ENCODE data around the gene PLCL2. TPM values are rescaled to one million over a fixed set of nuclear protein-coding genes. Genes with fewer than 3 reads are reported as not detected.

PLCL2 gene
- total and polyA plus RNA-seq, 10 of the 15 experiments (the other 5 are each of a cell fraction or from before 2014, with no cell fraction given): 7.5 to 37.3 (median 21.7) TPM

DNA sequence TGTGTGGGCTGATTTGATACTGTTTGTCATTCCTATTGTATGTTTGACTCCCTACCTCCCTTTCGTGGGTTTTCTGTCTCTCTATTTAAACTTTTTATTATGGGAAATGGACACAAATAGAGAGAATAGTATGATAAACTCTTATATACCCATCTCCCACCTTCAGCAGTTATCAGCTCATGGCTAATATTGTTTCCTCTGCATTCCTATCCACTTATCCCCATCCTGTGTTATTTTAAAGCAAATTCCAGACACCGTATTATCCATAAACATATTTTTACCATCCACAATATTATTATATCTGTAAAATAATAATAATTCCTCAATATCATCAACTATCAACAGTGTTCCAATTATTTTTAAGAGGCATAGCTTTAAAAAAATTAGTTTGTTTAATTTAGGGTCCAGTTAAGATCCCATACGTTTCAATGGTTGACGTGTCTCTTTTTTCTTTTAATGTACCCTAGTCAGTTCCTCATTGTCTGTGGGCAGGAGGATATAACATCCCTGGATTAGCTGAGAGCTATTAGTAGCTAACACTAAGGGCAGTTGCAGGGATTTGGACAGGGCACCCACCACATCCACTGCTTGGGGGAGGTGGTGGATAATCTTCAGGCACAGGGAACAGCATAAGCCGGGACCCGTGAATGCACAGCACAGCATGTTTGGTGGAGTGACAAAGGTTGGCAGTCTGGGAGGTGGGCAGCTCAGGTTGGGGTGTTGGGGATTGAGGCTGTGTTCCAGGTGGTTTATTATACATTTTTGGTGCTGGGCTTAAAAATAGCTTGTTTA, 23.5 kb downstream of the PLCL2 start:
- SMC1A ChIA-PET (ENCODE audit: uncharacterized antibody, unreplicated experiment): interaction anchor here (0.8 to 7.9 kb wide), 13 partner anchors 11 to 288 kb away, joined by 3 to 91 read pairs (median 8); no protein-coding TSS in a partner anchor
- BruUV-seq (replicated peaks): no TSS peak

More for the DNA sequence above, 23.5 kb downstream of the PLCL2 start:
- intact Hi-C loops (cut with micrococcal nuclease; ENCODE audit: unreplicated experiment): loop anchor here (5.0 kb wide), 1 partner anchor 139 kb away; no protein-coding TSS in a partner anchor
- H3K79me2 ChIP-seq (ENCODE audit: control insufficient read depth, insufficient read depth, low read length): peaks cover 94% of the 10 kb centered on the region
- H3K27ac ChIP-seq (ENCODE audit: control insufficient read depth, insufficient read depth): no peak overlapping the region
- ATAC-seq (no peak), FAIRE-seq (no peak), DNase-seq (ENCODE audit: low read depth, low spot score) (no peak)
- 96% methylated on average over 6 of the region's 6 CpGs for WGBS (ENCODE audit: insufficient coverage, insufficient replicate concordance, low lambda C conversion rate, missing lambda C conversion rate)
- H3K4me1 ChIP-seq (ENCODE audit: control insufficient read depth, insufficient read depth, low read length): peaks cover 59% of the 10 kb centered on the region
- peaks cover 2% of the 10 kb centered on the region; the same call in 2 of the 3 replicates for H3K9me3 ChIP-seq (replicated peaks; ENCODE audit: control insufficient read depth, insufficient read depth, low read length)
- no peak for TF ChIP-seq SP1 (IDR thresholded peaks at IDR 0.05; ENCODE audit: low read depth, low read length)
- TF ChIP-seq MLLT1 (IDR thresholded peaks at IDR 0.05): no peak
- TF ChIP-seq, protein P1, sequence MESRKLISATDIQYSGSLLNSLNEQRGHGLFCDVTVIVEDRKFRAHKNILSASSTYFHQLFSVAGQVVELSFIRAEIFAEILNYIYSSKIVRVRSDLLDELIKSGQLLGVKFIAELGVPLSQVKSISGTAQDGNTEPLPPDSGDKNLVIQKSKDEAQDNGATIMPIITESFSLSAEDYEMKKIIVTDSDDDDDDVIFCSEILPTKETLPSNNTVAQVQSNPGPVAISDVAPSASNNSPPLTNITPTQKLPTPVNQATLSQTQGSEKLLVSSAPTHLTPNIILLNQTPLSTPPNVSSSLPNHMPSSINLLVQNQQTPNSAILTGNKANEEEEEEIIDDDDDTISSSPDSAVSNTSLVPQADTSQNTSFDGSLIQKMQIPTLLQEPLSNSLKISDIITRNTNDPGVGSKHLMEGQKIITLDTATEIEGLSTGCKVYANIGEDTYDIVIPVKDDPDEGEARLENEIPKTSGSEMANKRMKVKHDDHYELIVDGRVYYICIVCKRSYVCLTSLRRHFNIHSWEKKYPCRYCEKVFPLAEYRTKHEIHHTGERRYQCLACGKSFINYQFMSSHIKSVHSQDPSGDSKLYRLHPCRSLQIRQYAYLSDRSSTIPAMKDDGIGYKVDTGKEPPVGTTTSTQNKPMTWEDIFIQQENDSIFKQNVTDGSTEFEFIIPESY (IDR thresholded peaks at IDR 0.05): no peak
- TF ChIP-seq, protein P2, sequence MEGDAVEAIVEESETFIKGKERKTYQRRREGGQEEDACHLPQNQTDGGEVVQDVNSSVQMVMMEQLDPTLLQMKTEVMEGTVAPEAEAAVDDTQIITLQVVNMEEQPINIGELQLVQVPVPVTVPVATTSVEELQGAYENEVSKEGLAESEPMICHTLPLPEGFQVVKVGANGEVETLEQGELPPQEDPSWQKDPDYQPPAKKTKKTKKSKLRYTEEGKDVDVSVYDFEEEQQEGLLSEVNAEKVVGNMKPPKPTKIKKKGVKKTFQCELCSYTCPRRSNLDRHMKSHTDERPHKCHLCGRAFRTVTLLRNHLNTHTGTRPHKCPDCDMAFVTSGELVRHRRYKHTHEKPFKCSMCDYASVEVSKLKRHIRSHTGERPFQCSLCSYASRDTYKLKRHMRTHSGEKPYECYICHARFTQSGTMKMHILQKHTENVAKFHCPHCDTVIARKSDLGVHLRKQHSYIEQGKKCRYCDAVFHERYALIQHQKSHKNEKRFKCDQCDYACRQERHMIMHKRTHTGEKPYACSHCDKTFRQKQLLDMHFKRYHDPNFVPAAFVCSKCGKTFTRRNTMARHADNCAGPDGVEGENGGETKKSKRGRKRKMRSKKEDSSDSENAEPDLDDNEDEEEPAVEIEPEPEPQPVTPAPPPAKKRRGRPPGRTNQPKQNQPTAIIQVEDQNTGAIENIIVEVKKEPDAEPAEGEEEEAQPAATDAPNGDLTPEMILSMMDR (IDR thresholded peaks at IDR 0.05 in 2 of 3, conservative IDR thresholded peaks at IDR 0.05 in 1 of 3; ENCODE audit: control insufficient read depth in 2 of 3, extremely low read depth in 1 of 3, insufficient read depth in 1 of 3, low read depth in 3 of 3, low read length in 3 of 3): no peak
- TF ChIP-seq YY1 (IDR thresholded peaks at IDR 0.05; ENCODE audit: low read depth, low read length): no peak
- no peak for TF ChIP-seq SIX5 (IDR thresholded peaks at IDR 0.05; ENCODE audit: low read depth, low read length, severe bottlenecking)
- TF ChIP-seq NR2F1 (conservative IDR thresholded peaks at IDR 0.05): no peak
- TF ChIP-seq SMAD1 (IDR thresholded peaks at IDR 0.05; ENCODE audit: low read depth, partially characterized antibody): no peak
- no peak for TF ChIP-seq BCL11A (IDR thresholded peaks at IDR 0.05; ENCODE audit: low read depth, low read length)
- no peak for TF ChIP-seq MEF2A (IDR thresholded peaks at IDR 0.05; ENCODE audit: insufficient read depth, low read depth, low read length)
- TF ChIP-seq MYC (IDR thresholded peaks at IDR 0.05; ENCODE audit: insufficient read depth, insufficient read length, insufficient replicate concordance, low read length, severe bottlenecking): no peak
- TF ChIP-seq ZNF274 (IDR thresholded peaks at IDR 0.05; ENCODE audit: insufficient read depth, insufficient read length): no peak
- no peak for TF ChIP-seq HSF1 (IDR thresholded peaks at IDR 0.05; ENCODE audit: low read depth, low read length)
- no peak for TF ChIP-seq ZNF24 (IDR thresholded peaks at IDR 0.05)
- TF ChIP-seq SREBF2 (IDR thresholded peaks at IDR 0.05; ENCODE audit: low read length): no peak
- in situ Hi-C loops (cut with MboI): loop anchor here (25.0 kb wide), 1 partner anchor 1546 kb away; no protein-coding TSS in a partner anchor
- no peaks in the 10 kb centered on the region for H3K36me3 ChIP-seq (ENCODE audit: control insufficient read depth in 2 of 2, insufficient read depth in 2 of 2, low read length in 1 of 2)
- H4K20me1 ChIP-seq (ENCODE audit: control insufficient read depth, insufficient read depth): no peaks in the 10 kb centered on the region
- no peak overlapping the region for H3K4me2 ChIP-seq (ENCODE audit: control insufficient read depth, insufficient read depth)
- no peak overlapping the region for H3K4me3 ChIP-seq
- H3K9ac ChIP-seq (ENCODE audit: control insufficient read depth, insufficient read depth, low read length): no peak overlapping the region
- ChIA-PET POLR2A (interaction anchor here (0.6 to 1.8 kb wide), 6 partner anchors 9 to 144 kb away, joined by 3 to 5 read pairs (median 4); no protein-coding TSS in a partner anchor), RAD21 (ENCODE audit: unreplicated experiment) (interaction anchor here (1.0 to 9.1 kb wide), 10 partner anchors 8 to 118 kb away, joined by 3 to 76 read pairs (median 4); partner anchors contain the start of gene PLCL2), CTCF (interaction anchor here (1.5 to 5.2 kb wide), 6 partner anchors 12 to 117 kb away, joined by 6 to 26 read pairs (median 11); no protein-coding TSS in a partner anchor)
- no peak overlapping the region for H2AFZ ChIP-seq (ENCODE audit: control insufficient read depth, low read depth, low read length)
- H3K27me3 ChIP-seq (replicated peaks in 1 of 2; ENCODE audit: control insufficient read depth in 2 of 2, insufficient read depth in 2 of 2, low read length in 1 of 2): no peaks in the 10 kb centered on the region

Measured in GM12878 (cell line).